ENCODE results near the gene FIGN.
A peak's percentile ranks its signal among the peaks of the same experiment; 100 is the strongest.

FIGN gene

DNA sequence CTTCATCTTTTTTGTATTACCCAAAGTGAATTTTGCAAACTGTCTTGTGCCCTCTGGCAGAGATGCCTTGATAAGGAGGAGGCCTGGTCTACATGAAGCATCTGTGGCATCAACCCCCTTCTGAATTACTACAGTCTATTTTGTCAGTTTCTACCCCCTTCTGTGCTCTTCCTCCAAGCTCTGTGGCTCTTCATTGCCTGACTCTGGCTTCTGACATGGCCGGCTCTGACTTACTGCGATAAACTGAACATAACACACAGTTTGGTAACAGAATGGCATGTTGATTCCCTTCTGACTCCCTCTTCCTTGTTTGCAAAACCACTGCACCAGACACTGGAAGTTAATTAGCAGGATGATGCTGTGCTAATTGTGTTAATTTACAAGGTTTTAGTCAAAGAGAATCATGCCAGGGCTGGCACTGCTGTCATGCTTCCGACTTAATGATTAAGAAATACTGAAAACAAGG is 122.5 kb downstream of the FIGN start:
- no peak overlapping the region for H3K4me3 ChIP-seq (ENCODE audit: low read depth, low read length)
- DNase-seq (ENCODE audit: low read depth) = no peak
- TF ChIP-seq, protein P1, sequence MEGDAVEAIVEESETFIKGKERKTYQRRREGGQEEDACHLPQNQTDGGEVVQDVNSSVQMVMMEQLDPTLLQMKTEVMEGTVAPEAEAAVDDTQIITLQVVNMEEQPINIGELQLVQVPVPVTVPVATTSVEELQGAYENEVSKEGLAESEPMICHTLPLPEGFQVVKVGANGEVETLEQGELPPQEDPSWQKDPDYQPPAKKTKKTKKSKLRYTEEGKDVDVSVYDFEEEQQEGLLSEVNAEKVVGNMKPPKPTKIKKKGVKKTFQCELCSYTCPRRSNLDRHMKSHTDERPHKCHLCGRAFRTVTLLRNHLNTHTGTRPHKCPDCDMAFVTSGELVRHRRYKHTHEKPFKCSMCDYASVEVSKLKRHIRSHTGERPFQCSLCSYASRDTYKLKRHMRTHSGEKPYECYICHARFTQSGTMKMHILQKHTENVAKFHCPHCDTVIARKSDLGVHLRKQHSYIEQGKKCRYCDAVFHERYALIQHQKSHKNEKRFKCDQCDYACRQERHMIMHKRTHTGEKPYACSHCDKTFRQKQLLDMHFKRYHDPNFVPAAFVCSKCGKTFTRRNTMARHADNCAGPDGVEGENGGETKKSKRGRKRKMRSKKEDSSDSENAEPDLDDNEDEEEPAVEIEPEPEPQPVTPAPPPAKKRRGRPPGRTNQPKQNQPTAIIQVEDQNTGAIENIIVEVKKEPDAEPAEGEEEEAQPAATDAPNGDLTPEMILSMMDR (IDR thresholded peaks at IDR 0.05; ENCODE audit: control insufficient read depth, extremely low read depth, insufficient read depth) = no peak

DNA sequence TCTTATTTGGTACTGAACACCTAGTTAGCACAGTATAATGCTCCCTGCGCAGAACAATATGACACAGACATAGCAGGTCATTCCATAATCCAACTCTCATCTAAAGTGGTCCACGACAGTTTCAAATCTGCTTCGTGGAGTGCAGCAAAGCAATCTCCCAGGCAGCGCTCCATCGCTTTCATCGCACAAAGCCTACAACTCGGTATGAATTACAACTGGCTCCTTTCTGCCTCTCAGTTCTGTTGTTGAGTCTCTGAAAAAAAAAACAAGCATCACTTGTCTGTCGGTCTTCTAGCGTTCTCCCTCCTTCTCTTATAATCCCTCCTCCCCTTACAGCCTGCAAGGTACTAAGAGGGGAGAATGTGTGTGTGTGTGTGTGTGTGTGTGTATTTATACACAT is 123.5 kb downstream of the FIGN start:
- H3K4me3 ChIP-seq (ENCODE audit: low read depth, low read length) = no peak overlapping the region
- DNase-seq (ENCODE audit: low read depth) = no peak
- TF ChIP-seq, protein P1 (IDR thresholded peaks at IDR 0.05; ENCODE audit: control insufficient read depth, extremely low read depth, insufficient read depth) = no peak

DNA sequence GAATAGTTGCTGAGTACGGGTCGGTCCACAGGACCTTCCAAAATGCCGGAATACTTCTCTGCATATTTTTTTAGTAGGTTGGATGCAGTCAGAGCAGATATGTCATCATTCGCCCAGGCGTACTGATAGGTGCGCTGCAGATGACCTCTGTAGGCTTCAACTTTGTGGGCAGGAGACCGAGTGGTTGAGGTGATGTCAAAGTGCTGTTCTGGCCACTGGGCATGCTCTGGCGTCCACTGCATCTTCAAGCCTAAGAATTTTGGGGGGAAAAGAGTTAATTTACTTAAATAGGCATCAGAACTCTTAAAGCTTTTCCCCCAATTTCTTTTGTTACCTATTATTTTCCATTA is 124.3 kb downstream of the FIGN start:
- peak overlapping the region; percentile 27; the same call in 1 of the 2 replicates for H3K4me3 ChIP-seq (ENCODE audit: low read depth, low read length)
- TF ChIP-seq, protein P1 (IDR thresholded peaks at IDR 0.05; ENCODE audit: control insufficient read depth, extremely low read depth, insufficient read depth) = no peak
- no peak for DNase-seq (ENCODE audit: low read depth)

DNA sequence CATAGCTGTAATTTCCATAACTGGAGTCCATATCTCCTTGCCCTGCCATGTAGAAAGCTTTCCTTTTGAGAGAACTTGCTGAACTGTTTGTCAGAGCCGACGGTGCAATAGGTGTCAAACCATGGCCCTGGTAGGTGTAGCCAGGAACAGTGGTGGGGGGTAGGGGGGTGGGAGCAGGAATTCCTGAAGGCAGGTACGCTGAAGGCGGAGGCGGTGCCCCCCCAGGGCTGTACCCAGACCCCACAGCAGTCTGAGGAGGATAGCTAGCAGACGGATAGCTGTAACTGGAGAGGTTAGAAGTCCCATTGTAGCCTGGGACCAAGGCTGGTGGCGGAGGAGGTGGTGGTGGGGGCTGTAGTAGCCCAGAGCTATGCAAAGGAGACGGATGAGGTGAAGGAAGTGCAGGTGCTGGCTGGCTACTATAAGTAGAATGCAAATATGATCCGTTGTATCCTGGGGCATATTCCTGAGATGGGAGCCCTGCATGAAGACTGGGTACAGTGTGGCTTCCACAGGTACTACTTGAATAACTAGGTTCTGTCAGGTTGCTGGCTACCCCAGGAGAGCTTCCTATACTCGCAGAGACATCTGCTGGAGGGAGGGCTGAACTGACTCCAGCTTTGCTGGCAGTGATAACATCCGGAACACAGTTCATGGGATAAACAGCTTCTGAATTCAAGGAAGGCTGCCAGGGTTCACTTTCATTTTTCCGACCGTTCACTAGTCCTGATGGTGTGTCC is 124.8 kb downstream of the FIGN start:
- peak overlapping the region; percentile 27; the same call in 1 of the 2 replicates for H3K4me3 ChIP-seq (ENCODE audit: low read depth, low read length)
- peak; percentile 53 for DNase-seq (ENCODE audit: low read depth)
- TF ChIP-seq, protein P1 (IDR thresholded peaks at IDR 0.05; ENCODE audit: control insufficient read depth, extremely low read depth, insufficient read depth) = peak; percentile 82

DNA sequence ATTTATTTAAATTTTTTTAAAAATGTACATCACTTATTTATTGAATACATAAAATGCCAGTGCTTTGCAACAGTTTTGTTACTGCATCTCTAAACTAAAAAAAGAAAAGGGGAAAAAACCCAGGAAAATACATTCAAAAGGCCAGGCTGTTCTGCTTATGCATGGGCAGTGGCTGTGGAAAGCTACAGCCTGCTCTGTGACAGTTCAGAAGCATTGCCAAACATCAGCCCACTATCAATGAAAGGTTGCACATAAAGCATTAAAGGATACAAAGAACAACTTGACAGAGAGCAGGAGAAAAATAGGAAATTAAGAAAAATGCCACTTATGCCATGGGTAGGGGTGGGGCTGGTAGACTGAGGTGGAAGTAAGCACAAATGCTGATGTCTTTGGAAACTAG is 128.2 kb downstream of the FIGN start:
- TF ChIP-seq, protein P1 (IDR thresholded peaks at IDR 0.05; ENCODE audit: control insufficient read depth, extremely low read depth, insufficient read depth) = no peak
- H3K4me3 ChIP-seq (ENCODE audit: low read depth, low read length) = no peak overlapping the region
- DNase-seq (ENCODE audit: low read depth) = no peak

- DNase-seq (ENCODE audit: low read depth) = no peak
- H3K4me3 ChIP-seq (ENCODE audit: low read depth, low read length) = no peak overlapping the region
- TF ChIP-seq, protein P1 (IDR thresholded peaks at IDR 0.05; ENCODE audit: control insufficient read depth, extremely low read depth, insufficient read depth) = no peak
Measured at GRCh38 chr2:163606878-163607277, 128.9 kb downstream of the FIGN start.

DNA sequence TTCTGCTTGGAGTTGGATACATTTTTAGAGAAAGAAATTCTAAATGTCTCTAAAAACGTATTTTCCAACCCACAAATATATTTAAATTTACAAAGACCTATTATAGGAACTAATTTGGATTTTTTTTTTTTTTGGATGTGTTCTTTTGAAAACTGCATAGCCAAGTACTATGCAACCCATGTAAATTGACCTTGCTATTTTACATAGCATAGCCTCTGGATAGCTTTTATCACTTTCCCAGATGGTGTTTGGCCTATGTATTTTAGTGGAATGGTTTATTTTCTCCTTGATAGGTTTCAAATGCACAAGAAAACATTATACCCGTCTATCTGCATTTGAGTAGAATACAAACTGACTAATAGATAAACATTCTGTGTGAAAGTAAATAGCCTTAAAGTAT is 130.0 kb downstream of the FIGN start:
- TF ChIP-seq, protein P1 (IDR thresholded peaks at IDR 0.05; ENCODE audit: control insufficient read depth, extremely low read depth, insufficient read depth) = no peak
- H3K4me3 ChIP-seq (ENCODE audit: low read depth, low read length) = no peak overlapping the region

More for the DNA sequence above, 130.0 kb downstream of the FIGN start:
- DNase-seq (ENCODE audit: low read depth) = no peak

Data from LNCaP clone FGC (cell line).